NT2/D1 (cell line): ENCODE results near the gene IL12A.

Experiments used
- DNase-seq: peaks from one replicate; pipeline ENCODE4 v3.0.0-alpha.2; 2011; ENCODE audit warnings: low read depth, low spot score
- H3K27me3 ChIP-seq: 2 replicates; pipeline ENCODE4 v1.6.0; 2011; ENCODE audit warnings: mild to moderate bottlenecking; ENCODE audit not compliant: insufficient read length, insufficient read depth
- H3K36me3 ChIP-seq: 2 replicates; pipeline ENCODE4 v1.6.1; 2011; ENCODE audit warnings: mild to moderate bottlenecking, low read length, mixed read lengths; ENCODE audit not compliant: insufficient read depth, insufficient read length
- H3K4me1 ChIP-seq: 2 replicates; pipeline ENCODE4 v1.5.1; 2011; ENCODE audit not compliant: insufficient read depth, insufficient read length
- H3K4me3 ChIP-seq: 2 replicates; pipeline ENCODE4 v1.5.1; 2011; ENCODE audit warnings: low read depth; ENCODE audit not compliant: insufficient read length
- H3K9ac ChIP-seq: 2 replicates; pipeline ENCODE4 v1.6.0; 2011; ENCODE audit warnings: low read depth; ENCODE audit not compliant: insufficient read length
- H3K9me3 ChIP-seq: 2 replicates; pipeline ENCODE4 v1.5.1; 2011; ENCODE audit warnings: mild to moderate bottlenecking, low read length; ENCODE audit not compliant: insufficient read depth
- SUZ12 ChIP-seq: IDR thresholded peaks from 2 replicates; pipeline ENCODE4 v1.6.1; 2011; ENCODE audit not compliant: insufficient read length, insufficient read depth; ENCODE audit errors: extremely low read depth
- YY1 ChIP-seq: IDR thresholded peaks from 2 replicates; pipeline ENCODE4 v1.6.1; 2011; ENCODE audit not compliant: insufficient read length, insufficient read depth
- ZNF274 ChIP-seq: IDR thresholded peaks from 2 replicates; pipeline ENCODE4 v1.6.1; 2011; ENCODE audit warnings: mild to moderate bottlenecking, low read depth, low read length

IL12A gene

DNA sequence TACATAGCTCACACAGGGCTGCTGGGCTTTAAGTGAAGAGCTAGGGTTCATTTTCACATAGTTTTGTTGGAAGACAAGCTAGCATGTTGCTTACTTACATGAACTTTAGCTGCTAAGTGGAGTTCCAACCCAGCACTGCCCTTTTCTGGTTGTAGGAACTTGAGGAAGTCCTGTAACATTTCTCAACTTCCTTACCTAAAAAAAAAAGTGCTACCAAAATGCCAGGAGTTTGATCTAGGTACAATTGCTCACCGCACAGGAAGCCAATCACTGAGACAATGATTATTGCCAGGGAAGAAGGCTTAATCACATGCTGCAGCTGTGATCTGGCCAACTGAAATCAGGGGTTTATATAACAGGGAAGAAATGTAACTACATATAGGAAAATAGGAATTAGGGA, 52.8 kb downstream of the IL12A start:
- peaks cover 33% of the 10 kb centered on the region for H3K27me3 ChIP-seq
- DNase-seq, result no peak
- no peak for TF ChIP-seq ZNF274
- no peaks in the 10 kb centered on the region for H3K36me3 ChIP-seq
- H3K4me1 ChIP-seq, result peaks cover 4% of the 10 kb centered on the region
- no peak overlapping the region for H3K9ac ChIP-seq
- H3K4me3 ChIP-seq, result no peak overlapping the region
- peaks cover 13% of the 10 kb centered on the region for H3K9me3 ChIP-seq

DNA sequence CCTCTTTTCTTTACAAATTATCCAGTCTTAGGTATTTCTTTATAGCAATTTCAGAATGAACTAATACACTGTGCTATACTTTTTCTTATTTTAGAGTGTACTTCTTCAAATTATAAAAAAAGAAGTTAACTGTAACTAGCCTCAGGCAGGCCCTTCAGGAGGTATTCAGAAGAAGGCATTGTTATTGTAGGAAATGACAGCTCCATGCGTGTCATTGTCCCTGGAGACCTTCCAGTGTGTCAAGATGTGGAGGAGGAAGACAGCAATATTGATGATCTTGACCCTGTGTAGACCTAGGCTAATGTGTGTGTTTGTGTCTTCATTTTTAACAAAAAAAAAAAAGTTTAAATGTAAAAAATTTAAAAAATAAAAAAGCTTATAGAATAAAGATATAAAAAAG, 55.5 kb downstream of the IL12A start:
- H3K36me3 ChIP-seq, result no peaks in the 10 kb centered on the region
- no peak for DNase-seq
- TF ChIP-seq ZNF274, result no peak
- TF ChIP-seq SUZ12, result no peak
- no peak for TF ChIP-seq YY1

More for the DNA sequence above, 55.5 kb downstream of the IL12A start:
- Histone ChIP-seq H3K9me3 (peaks cover 13% of the 10 kb centered on the region), H3K4me1 (no peaks in the 10 kb centered on the region), H3K9ac (no peak overlapping the region), H3K27me3 (peaks cover 15% of the 10 kb centered on the region), H3K4me3 (no peak overlapping the region)
